Stimulated activated CD4-positive, alpha-beta T cell treated with anti-CD3 and anti-CD28 coated beads, Interleukin-2, amount 100 ng/mL, for 4 hours (primary cell): ENCODE measurements around the gene HOXB7.

Experiments
- DNase-seq: peaks from one replicate; pipeline ENCODE4 v3.0.0-alpha.2; 2020; ENCODE audit warnings: low read depth

Gene HOXB7

DNA sequence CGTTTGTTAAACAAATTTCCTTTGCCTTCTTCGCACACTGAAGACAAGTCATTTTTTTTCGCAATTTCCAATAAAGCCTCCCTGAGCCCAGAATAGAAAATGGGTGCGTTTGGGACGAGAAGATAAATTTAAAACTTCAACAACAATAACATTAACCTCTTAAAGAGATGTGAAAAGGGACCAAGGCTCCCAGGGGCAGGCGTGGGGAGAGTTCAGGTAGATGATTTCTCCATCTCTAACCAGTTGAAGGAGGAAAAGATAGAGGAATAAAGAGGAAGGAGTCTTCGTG is 31.4 kb downstream of the HOXB7 start:
- no peak for DNase-seq

GRCh38 chr17:48578616-48579470 is 32.0 kb downstream of the HOXB7 start:
- no peak for DNase-seq

DNA sequence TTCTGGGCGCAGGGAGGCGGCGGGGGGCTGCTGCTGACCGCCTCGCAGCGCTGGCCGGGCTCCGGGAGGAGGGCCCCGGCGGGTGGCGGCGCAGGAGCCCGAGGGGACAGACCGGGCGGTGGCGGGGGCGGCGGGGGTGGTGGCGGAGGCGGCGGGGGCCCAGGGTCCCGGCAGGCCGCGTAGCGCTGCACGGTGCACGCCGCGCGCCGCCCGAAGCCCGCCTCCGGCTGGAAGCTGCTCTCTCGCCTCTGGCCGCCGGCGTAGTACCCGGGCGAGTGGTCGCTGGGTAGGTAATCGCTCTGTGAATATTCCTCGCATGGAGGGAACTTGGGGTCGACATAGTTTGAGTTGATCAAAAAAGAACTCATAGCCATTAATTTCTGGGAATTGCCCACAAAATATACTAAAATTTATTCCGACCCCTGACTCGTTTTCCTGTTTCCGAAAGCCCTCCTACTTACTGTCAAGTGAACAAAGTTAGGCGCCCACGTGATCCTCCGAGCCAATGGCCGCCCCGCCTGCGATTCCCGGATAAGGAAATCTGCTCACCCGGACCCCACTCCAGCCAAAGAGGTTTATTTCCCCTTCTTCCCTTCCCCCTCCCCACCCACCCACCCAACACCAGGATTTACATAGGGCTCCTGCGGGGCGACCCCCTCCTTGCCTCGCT is 32.7 kb downstream of the HOXB7 start, which contains the start of gene HOXB4:
TSS of gene HOXB4 (minus strand) at position 405 of the 670 bp plus-strand sequence. CDS start at position 374, 31 bp downstream.
- DNase-seq: peak; percentile 52

- no peak for DNase-seq
These were observed 33.4 kb downstream of the HOXB7 start for GRCh38 chr17:48577330-48577945.

DNA sequence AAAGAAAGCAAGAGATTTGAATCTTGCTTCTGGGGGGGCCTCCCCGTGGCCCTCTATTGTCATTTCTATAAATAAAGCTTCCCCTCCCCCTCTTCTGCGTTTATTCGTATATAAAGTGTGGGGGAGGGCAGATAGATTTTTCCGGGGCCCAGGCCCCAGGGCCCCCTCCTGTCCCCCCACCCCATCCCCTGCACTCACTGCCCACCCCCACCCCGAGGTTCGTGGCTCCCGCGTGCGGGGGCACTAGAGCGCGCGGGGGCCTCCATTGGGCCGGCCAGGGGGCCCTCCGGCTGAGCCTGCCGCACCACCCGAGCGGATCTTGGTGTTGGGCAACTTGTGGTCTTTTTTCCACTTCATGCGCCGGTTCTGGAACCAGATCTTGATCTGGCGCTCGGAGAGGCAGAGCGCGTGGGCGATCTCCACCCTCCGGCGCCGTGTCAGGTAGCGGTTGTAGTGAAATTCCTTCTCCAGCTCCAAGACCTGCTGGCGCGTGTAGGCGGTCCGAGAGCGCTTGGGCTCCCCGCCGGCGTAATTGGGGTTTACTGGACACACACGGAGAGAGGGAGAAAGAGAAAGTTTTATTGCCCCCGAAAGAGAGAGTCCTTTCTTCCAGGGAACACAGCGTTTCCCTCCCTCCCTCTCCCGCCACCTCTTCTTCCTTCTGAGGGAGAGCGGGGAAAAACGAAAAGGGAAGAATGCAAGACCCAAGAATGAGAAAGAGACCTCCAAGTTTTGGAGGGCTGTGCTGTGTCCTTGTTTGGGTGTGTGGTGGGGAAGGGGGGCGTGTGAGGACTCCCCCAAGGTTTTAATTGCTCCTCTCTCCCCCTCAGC is 34.1 kb downstream of the HOXB7 start:
- no peak for DNase-seq

DNA sequence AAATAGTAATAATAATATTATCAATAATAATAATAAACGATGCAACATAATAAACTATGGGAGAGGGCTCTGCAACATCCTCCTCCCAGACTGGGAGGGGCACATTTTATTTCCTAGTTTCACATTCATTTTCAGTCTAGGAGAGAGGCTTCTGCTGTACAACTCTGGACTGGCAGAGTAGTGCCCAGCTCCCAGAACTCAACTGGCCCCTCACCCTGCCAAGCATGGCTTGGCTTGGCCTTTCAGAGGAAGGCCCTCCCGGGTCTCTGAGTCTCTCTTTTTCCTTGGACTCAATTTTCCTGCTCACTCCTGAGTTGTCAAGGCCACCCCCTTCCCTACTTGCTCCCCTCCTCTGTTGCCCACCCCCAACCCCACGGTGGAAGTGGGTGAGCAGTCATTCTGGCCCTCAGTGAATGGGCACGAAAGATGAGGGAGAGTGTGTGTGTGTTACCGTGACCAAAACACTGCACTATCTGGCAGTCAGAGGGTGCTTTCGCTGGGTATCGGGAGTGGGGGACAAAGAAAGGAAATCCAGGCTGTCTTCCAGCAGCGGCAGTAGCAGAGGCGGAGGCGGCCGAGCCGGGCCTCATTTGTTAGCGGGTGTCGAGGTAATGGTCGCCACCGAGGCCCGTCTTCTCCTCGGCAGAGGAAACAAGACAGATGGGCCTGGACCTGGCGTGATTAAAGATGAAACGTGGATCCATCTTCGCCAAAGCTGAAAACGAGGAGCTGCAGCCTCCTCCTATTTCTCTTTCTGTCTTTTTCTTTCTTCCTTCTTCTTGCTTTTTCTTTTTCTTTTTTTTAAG is 34.9 kb downstream of the HOXB7 start:
- DNase-seq: no peak

DNA sequence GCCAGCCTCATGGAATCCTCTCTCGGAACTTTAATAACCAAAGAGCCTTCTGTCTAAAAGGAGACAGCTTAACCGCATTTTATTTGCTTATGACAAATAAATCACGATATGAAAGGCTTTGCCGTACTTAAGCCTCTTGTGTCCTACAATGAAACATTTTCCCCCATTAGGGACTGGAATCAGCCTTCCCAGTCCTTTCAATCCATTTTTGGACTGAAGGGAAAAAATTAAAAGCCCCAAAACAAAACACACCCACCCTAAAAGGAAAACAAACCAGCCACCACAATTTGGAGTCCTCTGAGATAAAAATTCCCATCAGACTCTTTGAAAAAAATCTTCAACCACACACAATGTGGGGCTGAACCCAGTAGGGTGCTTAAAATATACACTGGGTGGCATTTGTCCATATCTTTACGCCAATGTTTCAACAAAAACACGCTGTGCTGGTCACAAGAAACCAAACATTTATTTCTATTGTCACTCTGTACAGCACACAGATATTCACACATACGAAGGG is 35.7 kb downstream of the HOXB7 start:
- DNase-seq: no peak

DNA sequence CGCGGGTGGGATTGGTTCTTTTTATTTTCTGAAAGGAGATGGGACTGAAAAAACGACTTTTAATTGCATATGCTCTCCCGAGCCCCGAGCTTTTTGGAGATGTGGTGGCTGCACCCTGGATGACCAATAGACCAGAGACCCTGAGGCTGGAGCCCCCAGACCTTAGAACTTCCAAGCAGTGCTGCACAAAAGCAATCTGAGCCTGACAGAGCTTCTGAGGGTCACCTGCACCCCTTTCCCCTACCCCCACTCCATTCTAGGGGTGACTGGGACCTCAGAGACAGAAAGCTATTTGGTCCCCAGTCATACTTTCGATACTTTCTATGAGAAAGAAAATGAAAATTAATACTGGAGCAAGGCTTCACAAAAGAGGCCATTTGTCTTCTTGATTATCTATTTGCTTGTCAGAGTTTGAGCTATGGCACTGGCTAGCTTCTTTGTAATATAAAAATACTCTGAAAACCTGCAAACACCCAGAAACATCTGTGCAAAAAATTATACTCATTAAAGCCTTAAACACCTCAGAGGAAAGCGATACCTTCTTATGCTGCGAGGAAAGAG is 36.2 kb downstream of the HOXB7 start:
- DNase-seq: no peak

GRCh38 chr17:48571826-48572417 is 38.9 kb downstream of the HOXB7 start:
- no peak for DNase-seq

DNA sequence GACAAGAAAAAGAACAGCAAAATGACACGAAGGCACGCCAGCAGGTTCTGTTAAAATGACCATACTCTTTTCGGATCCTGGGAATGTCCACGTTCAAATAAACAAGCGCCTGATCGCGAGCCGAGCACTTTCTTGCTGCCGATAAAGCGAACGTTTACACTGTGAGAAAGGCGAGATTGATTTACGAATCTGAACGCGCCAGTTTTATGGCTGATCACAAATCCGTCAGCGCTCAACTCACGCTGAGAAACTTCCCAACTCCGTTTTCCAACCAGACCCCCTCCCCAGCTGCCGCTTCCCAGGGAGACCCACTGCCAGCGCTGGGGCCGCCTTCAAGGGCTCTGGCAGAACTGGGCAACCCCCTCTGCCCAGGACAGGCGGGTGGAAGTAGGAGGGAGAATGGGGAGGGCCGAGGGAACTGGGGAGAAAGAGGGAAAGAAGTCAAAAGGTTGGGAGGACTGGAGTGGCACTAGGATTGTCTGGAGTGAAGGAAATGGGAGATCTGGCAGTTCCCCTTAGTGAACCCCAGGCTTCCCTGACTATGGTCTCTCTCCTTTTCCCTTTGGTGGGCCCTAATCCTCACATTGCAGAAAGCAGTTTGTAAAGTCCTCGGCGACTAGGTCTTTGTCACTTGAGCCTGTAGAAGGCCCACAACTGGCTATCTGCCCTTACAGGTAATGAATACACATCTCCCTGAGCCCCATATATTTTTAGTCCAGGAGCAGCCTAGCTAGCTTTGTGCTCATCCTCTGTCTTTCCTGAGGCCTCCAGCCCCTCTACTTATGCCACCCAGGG is 39.6 kb downstream of the HOXB7 start:
- no peak for DNase-seq

GRCh38 chr17:48570325-48571023 is 40.3 kb downstream of the HOXB7 start:
- no peak for DNase-seq

DNA sequence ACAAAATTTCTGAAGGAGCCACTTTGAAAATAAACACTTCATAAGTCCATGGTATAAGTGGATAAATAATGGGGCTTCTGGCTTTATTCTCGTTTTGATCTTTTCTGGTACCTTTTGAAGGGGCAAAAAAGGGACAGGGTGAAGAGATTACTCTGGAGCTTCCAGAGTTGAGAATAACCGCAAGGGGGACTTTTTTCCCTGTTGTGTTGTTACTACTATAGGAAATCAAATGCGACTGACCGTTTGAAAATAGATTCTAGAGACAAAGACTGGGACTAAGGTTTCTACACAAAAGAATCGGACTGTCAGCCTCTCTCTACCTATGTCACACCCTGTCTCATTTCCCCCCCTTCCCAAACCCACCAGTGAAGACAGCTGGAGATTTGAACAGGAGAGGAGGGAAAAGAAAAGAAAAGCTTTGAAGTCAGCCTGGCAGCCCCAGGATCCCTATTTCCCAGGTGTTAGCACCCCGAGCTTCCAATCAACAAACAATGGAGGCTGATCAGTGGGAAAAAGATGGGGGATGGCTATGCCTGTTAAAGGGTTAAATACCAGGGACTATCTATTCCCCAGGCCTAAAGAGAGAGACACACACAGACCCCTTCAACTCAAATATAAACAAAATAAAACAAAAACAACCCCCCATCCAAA is 41.0 kb downstream of the HOXB7 start:
- no peak for DNase-seq

- no peak for DNase-seq
These were observed 41.6 kb downstream of the HOXB7 start for GRCh38 chr17:48569240-48569582.

DNA sequence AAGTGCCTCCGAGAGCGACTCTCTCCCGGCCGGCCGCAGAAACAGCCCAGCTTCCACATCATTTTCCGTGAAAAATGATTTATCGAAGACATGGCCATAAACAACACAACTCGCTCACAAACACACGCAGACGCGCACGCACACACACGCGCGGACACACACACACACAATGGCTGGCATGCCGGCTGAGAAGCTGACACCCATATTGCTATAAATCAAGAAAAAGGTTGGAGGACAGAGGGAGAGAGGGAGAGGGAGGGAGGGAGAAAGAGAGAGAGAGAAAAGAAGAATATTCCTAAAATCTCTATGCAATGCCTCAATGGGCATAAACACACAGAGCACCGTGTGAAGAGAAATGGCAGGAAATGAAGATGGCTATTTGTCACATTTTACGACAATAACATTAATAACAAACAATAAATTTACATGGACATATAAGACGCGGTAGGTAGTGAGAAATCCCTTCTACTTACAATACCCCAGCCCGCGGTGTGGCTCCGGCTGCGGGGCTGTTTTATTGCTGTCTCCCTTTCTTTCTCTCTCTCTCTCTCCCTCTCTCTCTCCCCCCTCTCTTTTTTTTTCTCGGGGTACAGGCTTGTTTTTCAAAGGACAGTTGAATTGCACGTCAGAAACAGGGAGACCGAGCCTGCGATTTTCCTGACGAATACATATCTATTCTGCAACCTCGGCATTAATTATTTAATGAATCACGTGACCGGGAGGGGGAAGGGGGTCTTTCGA is 42.1 kb downstream of the HOXB7 start:
- DNase-seq: no peak

DNA sequence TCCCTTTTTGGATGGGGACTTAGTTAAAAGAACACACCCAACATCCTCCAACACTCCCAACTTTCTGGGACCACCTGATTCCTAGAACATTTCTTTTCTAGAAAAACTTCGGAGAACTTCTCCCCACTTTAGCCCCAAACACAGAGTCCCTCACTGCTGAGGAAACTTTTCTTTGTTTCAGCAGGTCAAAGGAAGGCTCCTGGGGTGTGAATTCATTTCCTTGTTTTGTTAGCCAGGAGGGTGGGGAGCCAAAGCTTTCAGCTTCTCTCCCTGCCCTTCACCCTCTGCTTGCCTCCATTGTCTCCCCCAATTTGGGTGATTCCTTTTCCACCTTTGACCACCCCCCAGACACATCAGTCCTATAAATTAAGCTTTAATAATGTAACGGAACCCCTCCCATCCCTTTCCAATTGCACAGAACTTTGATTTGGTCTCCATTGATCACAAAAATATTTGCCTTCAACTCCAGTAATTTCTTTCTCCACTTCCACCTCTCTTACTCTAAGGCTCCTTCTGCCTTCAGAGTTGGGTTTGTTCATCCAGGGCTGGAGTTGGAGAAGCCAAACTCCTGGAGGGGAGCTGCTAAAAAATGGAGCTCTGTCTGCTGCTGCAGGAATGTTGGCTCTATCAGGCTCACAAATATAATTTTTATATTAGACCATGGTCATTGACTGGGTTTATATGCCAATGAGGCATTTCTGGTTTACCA is 43.0 kb downstream of the HOXB7 start:
- DNase-seq: no peak

DNA sequence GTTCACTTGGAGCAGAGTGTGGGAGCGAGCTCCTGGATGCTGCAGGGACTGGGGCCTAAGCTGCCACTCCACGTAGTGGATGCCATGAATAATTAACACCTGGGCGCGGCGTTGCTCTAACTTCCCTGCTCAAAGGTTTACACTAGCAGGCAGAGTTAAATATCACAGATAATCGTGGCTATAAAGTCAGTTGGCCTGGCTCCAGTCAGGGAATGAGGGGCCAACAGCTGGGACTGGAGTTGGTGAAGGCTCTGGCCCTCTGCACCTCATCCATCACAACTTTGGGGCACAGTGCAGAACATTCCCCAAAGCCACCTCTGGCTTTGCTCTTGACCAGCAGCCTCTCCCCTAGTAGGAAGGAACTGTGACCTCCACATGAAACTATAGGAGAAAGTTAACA is 43.6 kb downstream of the HOXB7 start:
- DNase-seq: no peak

GRCh38 chr17:48566717-48567116 is 44.1 kb downstream of the HOXB7 start:
- DNase-seq: no peak
